AG09309 (cell line): ENCODE measurements around the gene NINJ2.

Source experiments
- DNase-seq: peaks from one replicate; pipeline ENCODE4 v3.0.0-alpha.2; 2010; ENCODE audit warnings: low read depth
- H3K4me3 ChIP-seq: 2 replicates; pipeline ENCODE4 v1.5.1; 2011; ENCODE audit warnings: mild to moderate bottlenecking, low read depth, low read length, moderate library complexity; ENCODE audit not compliant: control insufficient read depth
- TF ChIP-seq, protein P1 (sequence below): IDR thresholded peaks from 2 replicates; pipeline ENCODE4 v1.5.1; 2011; ENCODE audit warnings: mild to moderate bottlenecking, low read depth, low read length, inconsistent platforms; ENCODE audit not compliant: insufficient read depth, control insufficient read depth; ENCODE audit errors: missing control alignments

NINJ2 gene

DNA sequence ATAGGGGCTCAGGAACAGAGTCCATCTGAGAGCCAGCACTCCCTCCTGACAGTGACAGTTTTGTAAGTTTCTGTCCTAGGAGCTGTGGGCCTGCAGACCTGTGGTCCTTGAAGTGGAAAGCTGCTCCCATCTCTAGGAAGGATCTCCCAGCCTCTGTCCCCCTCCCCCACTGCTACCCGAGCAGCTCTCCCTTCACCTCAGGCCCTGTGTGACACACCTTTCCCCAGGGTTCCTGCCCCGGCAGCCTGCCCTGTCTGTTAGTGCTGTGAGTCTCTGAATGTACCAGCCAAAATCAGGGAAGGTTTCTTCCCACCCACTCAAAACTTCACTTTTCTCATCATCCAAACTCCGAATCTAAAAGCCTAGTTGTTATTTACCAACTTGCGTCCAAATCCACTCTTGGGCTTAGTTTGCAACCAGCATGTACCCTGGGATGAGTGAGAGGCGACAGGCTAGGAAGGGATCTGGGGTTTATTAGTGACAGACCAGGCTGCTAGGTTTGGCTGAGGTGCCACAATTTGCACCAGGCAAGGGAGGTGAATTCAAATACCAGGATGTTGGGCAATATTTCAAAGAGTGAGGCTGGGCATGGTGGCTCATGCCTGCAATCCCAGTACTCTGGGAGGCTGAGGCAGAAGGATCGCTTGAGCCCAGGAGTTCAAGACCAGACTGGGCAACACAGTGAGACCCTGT lies 39.9 kb downstream of the NINJ2 start:
- TF ChIP-seq, protein P1, sequence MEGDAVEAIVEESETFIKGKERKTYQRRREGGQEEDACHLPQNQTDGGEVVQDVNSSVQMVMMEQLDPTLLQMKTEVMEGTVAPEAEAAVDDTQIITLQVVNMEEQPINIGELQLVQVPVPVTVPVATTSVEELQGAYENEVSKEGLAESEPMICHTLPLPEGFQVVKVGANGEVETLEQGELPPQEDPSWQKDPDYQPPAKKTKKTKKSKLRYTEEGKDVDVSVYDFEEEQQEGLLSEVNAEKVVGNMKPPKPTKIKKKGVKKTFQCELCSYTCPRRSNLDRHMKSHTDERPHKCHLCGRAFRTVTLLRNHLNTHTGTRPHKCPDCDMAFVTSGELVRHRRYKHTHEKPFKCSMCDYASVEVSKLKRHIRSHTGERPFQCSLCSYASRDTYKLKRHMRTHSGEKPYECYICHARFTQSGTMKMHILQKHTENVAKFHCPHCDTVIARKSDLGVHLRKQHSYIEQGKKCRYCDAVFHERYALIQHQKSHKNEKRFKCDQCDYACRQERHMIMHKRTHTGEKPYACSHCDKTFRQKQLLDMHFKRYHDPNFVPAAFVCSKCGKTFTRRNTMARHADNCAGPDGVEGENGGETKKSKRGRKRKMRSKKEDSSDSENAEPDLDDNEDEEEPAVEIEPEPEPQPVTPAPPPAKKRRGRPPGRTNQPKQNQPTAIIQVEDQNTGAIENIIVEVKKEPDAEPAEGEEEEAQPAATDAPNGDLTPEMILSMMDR, result no peak
- DNase-seq, result no peak
- H3K4me3 ChIP-seq, result no peak overlapping the region

DNA sequence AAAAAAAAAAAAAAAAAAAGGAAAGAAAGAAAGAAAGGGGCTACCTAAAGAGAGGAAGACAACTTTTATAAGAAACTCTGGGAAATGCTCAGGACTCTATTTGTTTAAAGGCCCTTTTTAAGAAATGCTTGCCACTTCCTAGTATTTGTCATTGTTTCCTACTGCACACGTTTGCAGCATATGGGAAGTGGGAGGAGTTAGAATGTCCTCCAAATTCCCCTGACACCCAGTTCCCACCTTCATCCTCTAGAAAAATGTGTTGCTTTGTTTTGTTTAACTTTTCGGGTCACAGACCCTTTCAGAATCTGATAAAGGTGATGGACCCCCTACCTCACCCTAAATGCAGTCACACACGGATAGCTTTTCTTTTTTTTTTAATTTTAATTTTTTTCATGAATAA lies 40.8 kb downstream of the NINJ2 start:
- DNase-seq, result no peak
- TF ChIP-seq, protein P1, result no peak
- no peak overlapping the region for H3K4me3 ChIP-seq

DNA sequence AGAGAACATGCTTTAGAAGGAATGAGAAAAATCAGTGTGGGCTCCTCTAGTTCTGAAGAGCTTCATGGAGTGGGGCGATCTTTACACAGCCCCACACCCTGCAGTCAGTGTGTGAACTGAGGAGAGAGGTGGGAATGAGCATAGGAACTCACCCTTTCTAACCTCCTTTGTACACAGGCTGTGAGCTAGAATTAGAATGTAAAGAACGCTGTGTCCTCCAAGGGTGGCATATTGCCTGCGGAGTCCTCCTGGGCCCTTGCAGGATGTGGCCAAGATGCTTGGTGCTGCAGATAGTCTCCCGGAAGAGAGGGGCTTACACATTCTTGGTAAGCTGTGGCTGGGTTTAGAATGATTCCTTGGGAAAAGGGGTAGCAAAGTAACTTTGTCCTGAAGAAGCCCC lies 43.9 kb downstream of the NINJ2 start:
- TF ChIP-seq, protein P1, result no peak
- H3K4me3 ChIP-seq, result no peak overlapping the region
- no peak for DNase-seq

DNA sequence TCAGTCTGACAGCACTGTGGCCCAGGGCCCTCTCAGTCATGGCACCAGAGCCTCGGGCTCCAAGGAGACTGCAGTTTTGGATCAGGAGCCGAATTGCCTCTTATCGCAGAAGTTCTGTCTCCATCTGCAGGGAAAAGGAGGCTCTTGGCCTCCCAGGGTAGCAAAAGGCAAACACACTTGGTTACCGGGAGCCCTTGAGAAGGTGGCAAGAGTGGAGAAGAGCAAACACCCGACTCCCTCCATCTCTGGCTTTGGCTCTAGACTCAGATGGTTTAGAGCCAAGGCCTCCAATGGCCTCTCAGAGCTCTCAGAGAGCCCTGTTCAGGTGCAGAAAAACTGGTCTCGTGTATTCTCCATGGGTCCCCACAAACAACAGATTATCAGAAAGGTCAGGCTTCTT lies 44.6 kb downstream of the NINJ2 start:
- no peak for DNase-seq
- TF ChIP-seq, protein P1, result no peak
- no peak overlapping the region for H3K4me3 ChIP-seq

DNA sequence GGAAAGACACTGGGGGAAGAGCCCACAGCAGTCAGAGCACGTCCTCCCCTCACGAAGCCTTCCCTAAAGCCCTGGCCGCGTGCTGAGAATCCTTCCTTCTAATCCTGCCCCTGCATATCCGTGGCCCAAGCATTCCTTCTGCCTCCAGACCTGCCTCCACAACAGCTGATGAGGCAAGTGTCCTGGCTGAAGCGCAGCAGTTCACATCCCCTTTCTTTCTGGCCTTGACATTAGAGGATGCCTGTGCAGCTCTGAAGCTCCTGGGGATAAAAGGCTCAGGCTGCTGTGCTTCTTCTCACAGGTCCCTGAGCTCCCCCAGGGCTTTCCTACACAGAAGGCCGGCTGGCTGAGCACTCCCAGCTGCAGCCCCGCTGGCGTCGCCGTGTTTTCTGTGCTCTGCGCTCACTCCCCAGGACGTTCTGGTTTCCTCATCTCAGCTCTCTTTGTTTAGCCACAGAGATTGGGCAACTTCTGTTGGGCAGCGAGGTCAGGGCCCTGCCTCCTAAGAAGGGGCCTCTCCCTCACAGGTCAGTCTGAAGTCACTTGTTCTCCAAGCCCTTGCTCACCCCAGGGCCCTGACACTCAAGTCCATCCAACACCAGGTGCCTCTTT lies 45.8 kb downstream of the NINJ2 start:
- H3K4me3 ChIP-seq, result no peak overlapping the region
- DNase-seq, result no peak
- TF ChIP-seq, protein P1, result no peak

DNA sequence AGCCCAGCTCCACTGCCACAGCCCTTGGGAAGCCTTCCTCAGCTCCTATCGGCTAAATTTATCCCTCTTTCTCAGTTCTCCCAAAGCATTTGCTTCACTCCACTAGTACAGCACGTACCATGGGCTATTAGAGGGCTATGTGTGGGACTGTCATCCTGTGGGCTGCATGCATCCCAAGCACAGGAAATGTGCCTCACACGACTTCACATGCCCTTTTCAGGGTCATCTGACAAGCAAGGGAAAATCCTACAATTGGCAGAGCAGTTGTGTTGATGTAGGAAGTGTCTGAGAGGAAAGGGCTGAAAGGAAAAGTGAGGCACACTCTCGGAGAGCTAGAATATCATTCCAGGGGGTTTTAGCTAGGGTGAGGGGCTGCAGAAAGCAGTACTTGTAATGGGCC lies 47.6 kb downstream of the NINJ2 start:
- no peak for DNase-seq
- no peak overlapping the region for H3K4me3 ChIP-seq
- TF ChIP-seq, protein P1, result no peak
